RCC 7860 (cell line): ENCODE results near the gene IDH3A.
"Not testable (repeated sequence)": the region's sequence is repeated elsewhere in the genome, so short reads cannot be mapped to it uniquely, and the experiment has no call there.

Source experiments
- DNase-seq: peaks from one replicate; pipeline ENCODE4 v3.0.0-alpha.2; 2015; ENCODE audit warnings: low spot score
- FAIRE-seq: peaks from 2 replicates; lab custom pipeline; 2012; peaks lifted over from hg19 to GRCh38; lab: Jason Lieb, UNC

Gene IDH3A

DNA sequence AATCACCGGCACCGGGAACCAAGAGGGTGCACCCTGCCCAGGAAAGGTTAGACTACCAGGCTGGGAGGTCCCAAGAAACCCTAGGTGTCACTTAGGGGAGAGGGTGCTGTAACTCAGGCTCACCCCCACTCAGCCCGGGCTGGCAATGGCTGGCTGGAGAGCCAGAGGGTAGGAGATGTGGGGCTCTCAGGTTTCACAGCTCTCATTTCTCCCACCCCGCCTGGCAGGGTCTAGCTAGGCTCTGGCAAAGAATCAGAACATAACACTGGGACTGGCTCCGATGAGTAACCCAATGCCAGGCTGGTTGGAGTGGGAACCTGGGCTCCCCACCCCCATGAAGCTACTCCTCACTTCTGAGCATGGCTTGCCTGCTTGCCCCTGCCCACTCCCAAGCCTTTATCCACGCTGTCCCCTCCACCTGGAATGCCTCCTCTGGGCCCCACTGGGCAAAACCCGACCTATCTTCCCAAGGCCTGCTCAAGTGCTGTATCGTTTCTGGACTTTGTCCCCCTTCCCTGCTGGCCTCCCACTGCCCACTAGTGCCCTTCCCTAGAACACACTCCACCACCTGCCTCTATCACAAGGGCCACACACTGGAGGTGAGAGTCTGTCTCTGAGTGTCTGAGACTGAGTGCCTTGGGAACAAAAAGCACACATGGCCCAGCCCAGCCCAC is 19.9 kb upstream of the IDH3A start:
- DNase-seq (no peak), FAIRE-seq (no peak)

- FAIRE-seq (no peak), DNase-seq (no peak)
Observed at GRCh38 chr15:78129751-78130287, 19.3 kb upstream of the IDH3A start.

DNA sequence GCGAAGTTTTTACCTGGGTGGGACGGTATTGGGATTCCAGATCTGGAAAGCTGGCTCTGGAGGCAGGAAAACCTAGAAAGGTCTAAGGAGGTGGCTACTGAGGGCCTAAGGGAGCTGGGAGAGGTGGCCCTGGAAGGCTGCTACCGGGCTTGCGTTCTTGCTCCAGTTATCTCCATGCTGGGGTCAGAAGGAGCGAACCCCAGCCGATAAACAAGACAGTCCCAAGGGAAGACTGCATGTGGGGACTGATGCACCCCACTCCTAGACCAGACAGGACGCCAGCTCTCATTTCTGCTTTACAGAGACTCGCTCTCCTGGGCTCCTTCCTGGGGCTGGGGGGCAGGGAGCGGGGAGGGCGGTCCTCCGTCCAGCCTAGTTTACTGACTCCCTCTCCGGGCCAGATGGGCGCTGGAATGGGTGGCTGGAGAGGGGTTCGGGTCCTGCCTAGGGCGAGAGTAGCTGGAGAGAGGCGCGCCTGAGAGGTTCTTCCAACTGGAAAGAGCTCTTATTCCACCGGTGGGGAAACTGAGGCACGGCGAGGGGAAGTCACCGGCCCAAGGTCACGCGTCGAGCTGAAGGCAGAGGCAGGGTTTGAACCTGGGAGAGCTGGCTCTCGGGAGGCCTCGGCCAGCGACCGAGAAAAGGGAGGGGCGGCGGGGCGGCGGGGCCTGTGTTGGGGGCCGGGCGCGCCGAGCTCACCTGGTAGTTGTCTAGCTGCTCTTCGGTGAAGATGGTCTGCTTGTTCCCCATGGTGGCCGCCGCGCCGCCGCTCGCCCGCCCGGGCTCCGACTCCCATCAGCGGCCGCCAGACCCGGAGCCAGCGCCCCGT is 18.5 kb upstream of the IDH3A start:
- no peak for FAIRE-seq

DNA sequence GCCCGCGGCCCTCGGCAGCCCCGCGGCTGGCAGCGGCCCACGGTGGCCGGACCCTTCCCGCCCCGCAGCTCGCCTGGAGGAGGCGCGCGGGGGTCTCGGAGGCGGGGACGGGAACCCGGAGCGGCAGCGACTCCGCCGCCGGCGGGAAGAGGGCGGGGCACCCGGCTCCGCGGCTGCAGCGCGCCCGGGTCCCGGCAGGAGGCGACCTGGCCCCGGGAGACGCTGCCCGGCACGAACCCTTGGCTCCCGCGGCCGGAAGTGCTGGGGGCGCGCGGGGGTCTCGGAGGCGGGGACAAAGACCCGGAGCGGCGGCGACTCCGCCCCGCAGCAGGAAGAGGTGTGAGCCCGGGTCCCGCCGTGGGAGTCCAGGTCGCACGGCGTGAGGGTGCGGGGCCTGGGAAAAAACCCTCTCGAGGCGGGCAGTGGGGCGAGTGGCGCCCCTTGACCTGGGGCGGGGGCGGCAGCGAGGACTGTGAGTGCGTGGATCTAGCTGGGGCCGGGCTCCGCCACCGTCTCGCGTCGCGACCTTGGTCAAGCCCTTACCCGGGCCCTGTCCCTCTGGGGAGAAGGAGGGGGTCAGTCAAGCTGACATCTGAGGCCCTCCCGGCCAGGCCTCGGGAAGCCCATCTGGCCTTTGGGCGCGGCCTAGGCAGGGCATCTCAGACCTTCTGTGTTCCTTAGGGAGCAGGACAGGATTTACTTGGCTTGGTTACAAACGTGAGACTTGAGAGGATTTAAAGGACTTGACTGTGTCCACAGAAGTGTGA is 17.7 kb upstream of the IDH3A start, which contains the start of gene CIB2:
Gene CIB2 (minus strand): TSS at position 151 of the 767 bp plus-strand sequence. CDS start 230 bp downstream, outside the sequence.
- DNase-seq (peak; percentile 37), FAIRE-seq (no peak)

More for the DNA sequence above, 18.5 kb upstream of the IDH3A start:
- no peak for DNase-seq

GRCh38 chr15:78133801-78134200 is 15.4 kb upstream of the IDH3A start:
- no peak for DNase-seq
- FAIRE-seq, result no peak

DNA sequence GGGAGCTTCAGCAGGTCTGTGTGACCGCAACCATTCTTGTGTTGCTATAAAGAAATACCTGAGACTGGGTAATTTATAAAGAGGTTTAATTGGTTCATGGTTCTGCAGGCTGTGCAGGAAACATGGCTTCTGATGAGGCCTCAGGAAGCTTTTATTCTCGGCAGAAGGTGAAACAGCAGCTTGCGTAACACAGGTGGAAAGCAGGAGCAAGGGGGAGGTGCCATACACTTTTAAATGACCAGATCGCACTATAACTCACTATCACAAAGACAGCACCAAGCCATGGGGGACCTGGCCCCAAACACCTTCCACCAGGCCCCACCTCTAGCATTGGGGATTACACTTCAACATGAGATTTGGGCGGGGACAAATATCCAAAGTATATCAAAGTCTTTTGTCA is 9.6 kb upstream of the IDH3A start:
- no peak for DNase-seq

GRCh38 chr15:78140292-78140691 is 8.9 kb upstream of the IDH3A start:
- no peak for FAIRE-seq
- DNase-seq, result no peak

More for the DNA sequence above, 9.6 kb upstream of the IDH3A start:
- FAIRE-seq, result no peak

- DNase-seq (no peak), FAIRE-seq (no peak)
Observed at GRCh38 chr15:78142332-78142731, 6.8 kb upstream of the IDH3A start.

GRCh38 chr15:78146425-78147154 is 2.6 kb upstream of the IDH3A start:
- FAIRE-seq, result no peak

DNA sequence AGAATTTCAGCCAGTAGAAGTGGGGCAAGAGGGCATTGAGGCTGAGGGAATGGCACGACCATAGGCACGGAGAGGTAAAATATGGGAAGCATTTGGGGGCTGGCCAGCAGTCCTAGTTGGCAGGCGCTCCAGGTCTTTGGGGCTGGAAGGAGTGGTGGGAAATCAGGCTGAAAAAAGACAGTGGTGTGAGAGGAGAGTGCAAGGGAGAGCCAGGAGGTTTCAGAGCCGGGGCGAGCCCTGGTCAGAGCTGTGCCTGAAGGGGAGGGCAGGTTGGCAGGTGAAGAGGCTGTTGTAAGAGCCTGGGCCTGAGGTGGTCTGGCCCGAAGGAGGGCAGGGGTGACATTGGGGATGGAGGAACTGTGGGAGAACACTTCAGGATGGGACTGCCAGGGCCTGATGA is 1.6 kb upstream of the IDH3A start:
- DNase-seq (no peak), FAIRE-seq (no peak)

More at GRCh38 chr15:78146425-78147154, 2.6 kb upstream of the IDH3A start:
- no peak for DNase-seq

DNA sequence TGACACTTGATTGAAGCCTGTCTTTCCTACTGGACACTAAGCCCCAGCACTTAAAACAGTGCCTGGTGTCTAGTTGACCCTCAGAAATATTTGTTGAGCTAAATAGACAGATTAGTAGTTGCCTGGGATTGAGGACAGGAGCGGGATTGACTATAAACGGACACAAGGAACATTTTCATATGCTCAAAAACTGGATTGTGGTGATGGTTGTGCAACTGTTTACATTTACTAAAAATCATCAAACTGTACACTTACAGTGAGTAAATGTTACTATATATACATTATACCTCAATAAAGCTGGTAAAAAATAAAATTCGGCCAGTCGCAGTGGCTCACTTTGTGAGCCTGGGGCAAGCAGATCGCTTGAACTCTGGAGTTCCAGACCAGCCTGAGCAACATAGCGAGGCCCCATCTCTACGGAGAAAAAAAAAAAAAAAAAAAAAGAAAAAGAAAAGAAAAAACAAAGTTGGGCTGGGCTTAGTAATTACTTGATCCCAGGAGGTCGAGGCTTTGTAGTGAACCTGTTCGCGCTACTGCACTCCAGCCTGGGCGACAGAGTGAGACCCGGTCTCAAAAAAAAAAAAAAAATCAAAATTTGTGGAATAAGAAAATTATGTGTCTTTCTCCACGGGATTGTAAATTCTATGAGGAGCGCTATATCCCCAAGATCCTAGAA is 632 bp upstream of the IDH3A start:
- no peak for FAIRE-seq
- DNase-seq, result no peak

GRCh38 chr15:78149805-78150751 is 916 bp downstream of the IDH3A start:
- FAIRE-seq (no peak), DNase-seq (no peak)

DNA sequence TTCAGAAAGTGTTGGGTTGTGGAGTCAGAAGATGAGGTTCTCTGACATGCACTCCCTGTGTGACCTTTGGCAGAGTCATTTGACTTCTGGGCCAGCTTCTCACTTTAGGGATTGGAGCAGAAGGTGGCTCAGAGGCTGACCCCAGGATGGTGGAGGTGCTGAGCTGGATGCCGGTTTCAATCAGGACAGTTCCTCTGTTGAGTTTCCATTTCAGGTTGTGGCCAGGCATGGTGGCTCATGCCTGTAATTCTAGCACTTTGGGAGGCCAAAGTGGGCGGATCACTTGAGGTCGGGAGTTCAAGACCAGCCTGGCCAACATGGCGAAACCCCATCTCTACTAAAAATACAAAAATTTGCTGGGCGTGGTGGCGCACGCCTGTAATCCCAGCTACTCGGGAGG is 1.9 kb downstream of the IDH3A start:
- DNase-seq, FAIRE-seq: not testable (repeated sequence)

DNA sequence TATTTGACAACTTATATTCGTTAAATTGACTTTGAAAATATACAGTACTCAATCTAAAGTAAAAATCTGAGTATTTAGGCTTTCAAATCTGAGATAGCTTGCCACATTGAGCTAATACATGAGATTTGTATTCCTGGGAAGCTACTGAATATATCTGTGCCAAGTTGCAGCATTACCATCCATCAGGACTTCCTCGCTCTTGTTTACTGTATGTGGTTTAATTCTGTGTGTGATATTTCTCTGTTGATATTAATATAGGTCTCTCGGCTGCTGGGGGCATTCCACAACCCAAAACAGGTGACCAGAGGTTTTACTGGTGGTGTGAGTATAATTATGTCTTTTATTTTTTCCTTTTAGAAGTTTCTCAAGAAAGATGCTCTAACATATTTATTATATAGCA is 5.8 kb downstream of the IDH3A start:
- DNase-seq (no peak), FAIRE-seq (no peak)

GRCh38 chr15:78155355-78155939 is 6.3 kb downstream of the IDH3A start:
- DNase-seq (no peak), FAIRE-seq (no peak)

DNA sequence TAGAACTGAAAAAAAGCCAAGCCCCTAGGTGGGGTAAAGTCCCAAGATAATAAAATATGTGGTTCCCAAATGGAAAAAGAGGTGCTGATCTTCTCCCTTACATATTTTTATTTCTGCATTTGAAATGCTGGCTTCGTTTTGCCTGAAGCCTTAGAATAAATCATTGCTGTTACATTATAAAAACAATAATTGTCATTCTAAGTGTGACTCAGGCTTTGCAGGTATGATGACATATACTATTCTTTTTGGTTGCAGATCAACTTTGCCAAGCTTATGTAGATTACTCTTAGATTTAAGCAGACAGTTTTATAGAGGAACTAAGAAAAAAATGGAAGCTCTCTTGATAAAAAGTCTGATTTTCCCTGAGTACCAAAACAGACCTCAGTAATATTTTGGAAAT is 7.5 kb downstream of the IDH3A start:
- FAIRE-seq, result no peak
- DNase-seq, result no peak

DNA sequence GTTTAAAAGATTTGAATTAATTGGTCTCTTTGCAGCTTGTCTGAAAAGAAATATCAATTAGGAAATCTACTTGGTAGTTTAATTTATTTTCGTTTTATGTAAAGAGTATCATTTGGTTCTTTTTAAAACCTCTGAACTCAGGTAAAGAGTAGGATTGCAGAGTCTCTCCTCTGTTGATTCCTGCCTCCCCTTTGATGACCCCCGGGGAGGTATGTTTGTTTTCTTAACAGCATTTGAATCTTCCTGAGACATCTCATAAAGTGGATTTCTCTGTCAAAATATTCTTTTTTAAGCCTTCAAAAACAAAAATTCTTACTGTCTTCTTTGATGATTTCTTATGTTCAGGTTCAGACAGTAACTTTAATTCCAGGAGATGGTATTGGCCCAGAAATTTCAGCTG is 8.0 kb downstream of the IDH3A start:
- no peak for FAIRE-seq
- no peak for DNase-seq

DNA sequence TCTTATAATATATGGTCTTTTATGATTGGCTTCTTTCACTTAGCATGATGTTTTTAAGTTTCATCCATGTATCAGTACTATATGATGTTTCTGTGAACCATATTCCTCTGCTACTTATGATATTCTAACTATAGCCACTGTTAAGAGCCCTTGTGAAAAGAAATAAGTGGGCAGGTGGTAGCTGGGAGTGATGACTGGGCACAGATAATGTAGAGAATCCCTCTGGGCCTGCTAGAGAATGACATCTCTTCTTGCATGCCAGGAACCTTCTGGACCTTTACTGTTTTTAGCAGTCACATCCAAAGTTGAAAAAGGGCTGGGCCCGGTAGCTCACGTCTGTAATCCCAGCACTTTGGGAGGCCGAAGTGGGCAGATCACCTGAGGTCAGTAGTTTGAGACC is 10.2 kb downstream of the IDH3A start:
- FAIRE-seq, result no peak
- no peak for DNase-seq
